Stimulated activated CD8-positive, alpha-beta memory T cell treated with anti-CD3 and anti-CD28 coated beads, Interleukin-12 subunit alpha, Interleukin-12 subunit beta, amount 100 ng/mL, for 24 hours (primary cell): Measurements from ENCODE around the gene STMN1.
A peak's percentile ranks its signal among the peaks of the same experiment; 100 is the strongest.
"Not testable (repeated sequence)": the region's sequence is repeated elsewhere in the genome, so short reads cannot be mapped to it uniquely, and the experiment has no call there.

Experiments used
- DNase-seq: peaks from one replicate; pipeline ENCODE4 v3.0.0-alpha.2; 2020; ENCODE audit errors: extremely low read depth

The STMN1 gene

DNA sequence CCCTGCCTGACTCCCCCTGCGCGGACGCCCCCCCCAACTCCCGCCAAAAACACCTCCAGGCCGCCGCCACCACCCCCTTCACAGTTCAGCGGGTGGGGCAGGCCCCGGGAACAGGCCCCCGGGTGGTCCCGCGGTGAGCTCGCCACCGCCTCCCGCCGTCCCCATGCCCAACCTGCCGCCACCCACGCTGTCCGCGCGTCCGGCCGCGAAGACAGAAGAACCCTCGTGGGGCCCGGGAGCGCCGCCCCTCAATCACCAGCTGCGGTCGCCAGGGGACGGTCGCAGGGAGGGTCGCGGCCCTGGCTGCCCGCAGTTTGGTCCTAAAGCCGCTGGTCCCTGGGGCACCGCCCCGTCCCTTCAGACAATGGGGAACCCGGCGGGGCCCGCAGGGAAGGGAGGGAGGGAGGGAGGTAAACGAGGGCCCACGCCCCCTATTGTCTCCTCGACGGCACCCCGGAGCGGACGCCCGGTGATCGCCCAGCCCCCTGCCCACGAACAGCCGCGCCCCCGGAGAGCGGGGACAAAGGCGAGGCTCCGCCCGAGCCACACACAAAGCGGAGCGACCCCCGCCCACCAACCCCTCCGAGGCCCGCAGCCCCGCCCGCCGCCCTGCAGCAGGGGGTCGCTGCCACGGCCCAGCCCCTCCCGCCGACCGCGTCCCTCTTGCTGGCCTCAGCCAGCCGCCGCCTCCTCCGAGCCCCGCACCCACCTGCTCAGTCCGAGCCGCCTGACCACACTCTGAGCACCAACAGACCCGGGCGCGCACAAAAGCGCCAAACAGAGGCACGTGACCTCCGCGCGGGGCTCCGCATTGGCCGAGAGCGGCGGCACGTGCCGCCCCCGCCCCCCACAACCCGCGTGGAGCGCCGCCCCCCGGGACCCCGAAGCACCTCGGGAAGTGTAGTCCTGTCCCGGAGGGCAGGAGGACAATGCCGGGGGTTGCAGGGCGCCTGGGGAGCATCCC lies at the start of gene STMN1:
Gene STMN1 (minus strand): TSS at position 740 of the 964 bp plus-strand sequence. CDS start 1,743 bp downstream, outside the sequence.
- DNase-seq: peak; percentile 76

DNA sequence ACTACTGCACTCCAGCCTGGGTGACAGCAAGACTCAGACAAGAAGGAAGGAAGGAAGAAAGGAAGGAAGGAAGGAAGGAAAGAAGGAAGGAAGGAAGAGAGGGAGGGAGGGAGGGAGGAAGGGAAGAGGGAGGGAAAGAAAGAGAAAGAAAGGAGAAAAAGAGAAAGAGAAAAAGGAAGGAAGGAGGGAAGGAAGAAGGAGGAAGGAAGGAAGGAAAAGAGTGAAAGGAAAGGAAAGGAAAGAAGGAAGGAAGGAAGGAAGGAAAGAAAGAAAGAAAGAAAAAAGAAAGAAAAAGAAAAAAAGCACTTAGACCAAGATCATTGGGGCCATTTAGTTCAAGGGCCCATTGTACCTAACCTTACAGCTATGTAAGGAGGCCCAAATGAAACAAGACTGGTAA lies 49.3 kb upstream of the STMN1 start:
- DNase-seq: no peak

- no peak for DNase-seq
Observed at GRCh38 chr1:25954282-25954938, 48.2 kb upstream of the STMN1 start.

- DNase-seq: no peak
Observed at GRCh38 chr1:25952841-25953401, 46.7 kb upstream of the STMN1 start.

- DNase-seq: no peak
Observed at GRCh38 chr1:25948641-25949040, 42.4 kb upstream of the STMN1 start.

- DNase-seq: no peak
Observed at GRCh38 chr1:25947027-25947426, 40.8 kb upstream of the STMN1 start.

- DNase-seq: no peak
Observed at GRCh38 chr1:25945761-25946160, 39.5 kb upstream of the STMN1 start.

- no peak for DNase-seq
Observed at GRCh38 chr1:25944986-25945385, 38.8 kb upstream of the STMN1 start.

DNA sequence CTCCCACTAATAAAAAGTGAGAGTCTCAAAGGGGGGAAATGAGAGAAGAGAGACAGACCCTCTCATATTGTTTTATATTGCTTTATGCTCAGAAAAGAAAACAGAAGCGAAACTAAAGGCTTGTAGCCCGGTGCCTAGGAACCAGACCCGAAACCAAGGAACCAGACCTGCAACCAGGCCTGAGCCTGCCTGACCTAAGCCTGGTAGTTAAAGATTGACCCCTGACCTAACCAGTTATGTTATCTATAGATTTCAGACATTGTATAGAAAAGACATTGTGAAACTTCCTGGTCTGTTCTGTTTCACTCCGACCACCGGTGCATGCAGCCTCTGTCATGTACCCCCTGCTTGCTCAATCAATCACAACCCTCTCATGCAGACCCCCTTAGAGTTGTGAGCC lies 37.3 kb upstream of the STMN1 start:
- not testable (repeated sequence) for DNase-seq

DNA sequence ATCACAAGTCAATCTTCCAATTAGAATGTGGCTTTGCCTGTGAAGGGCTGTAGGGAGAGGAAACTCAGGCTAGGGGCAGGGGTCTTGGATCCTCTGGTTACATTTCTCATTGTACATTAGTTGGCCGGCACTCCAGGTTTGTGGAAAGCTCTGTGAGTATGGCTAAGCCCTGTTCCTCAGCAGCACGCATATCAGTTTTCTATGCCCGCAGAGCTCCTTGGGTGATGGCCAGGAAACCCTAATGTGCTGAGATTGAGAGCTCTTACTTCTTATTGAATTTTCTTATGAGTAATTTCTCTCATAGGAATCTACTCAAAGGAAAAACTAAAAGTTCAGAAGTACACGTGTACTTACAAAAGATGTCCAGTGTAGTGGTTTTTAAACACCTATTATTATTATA lies 30.7 kb upstream of the STMN1 start:
- no peak for DNase-seq

- no peak for DNase-seq
Observed at GRCh38 chr1:25933479-25934365, 27.5 kb upstream of the STMN1 start.

DNA sequence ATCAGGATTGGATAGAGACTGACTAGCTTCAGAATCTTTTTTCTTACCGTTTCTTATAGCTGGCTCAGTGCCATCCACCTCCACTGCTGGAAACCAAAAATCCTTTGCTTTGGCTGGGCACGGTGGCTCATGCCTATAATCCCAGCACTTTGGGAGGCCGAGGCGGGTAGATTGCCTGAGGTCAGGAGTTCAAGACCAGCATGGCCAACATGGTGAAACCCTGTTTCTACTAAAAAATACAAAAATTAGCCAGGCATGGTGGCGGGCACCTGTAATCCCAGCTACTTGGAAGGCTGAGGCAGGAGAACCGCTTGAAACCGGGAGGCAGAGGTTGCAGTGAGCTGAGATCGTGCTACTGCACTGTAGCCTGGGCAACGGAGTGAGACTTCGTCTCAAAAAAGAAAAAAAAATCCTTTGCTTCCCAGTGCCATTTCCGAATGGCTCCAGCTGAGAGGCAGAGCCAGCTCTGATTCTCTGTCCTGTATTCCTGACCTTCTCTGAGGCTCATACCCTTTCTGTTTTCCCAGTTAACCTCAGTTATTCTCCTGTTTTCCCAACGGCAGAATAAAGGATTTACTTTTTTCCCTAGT lies 26.7 kb upstream of the STMN1 start:
- DNase-seq: not testable (repeated sequence)

GRCh38 chr1:25932321-25932720 lies 26.1 kb upstream of the STMN1 start:
- DNase-seq: no peak

GRCh38 chr1:25929016-25929415 lies 22.8 kb upstream of the STMN1 start:
- DNase-seq: no peak

DNA sequence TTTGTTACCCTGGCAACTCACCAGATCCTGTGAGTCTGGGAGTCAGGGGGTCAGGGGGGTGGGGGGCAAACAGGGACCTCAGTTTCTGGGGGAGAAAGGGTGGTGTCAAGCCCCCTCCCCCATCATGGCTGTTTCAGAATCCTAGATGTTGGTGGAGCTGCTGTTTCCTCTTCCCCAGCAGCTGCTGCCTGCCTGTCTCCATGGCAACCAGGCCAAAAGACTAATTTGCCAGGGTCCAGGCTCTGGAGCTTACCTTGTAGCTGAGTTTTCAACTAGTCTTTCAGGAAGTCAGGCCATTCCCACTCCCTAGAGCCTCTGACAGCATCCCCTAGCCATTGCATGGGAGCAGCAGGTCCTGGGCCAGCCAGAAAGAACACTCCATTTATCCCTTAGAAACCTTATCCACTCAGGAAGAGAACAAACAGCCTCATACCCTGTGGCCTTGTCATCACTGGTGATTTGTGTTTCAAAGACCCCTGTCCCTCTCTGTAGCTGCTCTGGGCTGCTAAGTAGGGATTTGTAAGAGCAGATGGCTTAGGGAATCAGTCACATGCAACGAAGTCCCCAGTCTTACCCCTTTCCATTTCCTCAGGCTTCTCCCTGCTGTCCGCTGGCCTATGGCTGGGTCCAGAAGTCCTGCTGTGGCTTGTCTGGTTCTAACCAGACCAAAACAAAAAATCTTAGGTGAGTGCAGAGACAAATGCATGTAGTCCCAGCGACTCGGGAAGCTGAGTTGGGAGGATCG lies 21.5 kb upstream of the STMN1 start:
- DNase-seq: no peak

- no peak for DNase-seq
Observed at GRCh38 chr1:25926731-25927496, 20.7 kb upstream of the STMN1 start.

GRCh38 chr1:25924454-25924853 lies 18.2 kb upstream of the STMN1 start:
- no peak for DNase-seq

DNA sequence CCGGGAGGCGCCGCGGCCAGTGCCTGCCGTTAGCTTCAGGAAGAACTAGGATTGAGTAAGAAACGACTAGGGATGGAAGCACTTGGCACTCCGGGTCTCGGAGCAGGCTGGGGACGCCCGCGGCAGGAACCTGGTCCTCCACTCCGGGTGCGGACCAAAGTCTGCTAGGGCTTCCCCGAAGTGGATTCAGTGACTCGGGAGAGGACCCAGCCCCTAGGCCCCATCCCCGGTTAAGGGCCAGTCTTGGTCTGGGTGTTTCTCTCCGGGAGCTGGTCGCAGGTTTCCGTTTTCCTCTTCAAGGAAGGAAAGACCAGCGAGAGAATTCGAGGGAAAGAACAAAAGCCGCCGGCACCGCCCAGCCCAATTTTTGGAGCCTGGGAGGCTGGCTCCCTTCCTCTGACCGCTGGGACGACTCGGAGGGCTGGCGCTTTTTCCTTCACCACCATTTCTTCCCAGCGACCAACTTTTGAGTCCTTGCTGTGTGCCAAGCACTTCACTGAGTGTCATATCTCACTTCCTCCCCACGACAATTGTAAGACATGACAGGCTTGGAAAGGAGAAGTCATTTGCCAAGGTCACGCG lies 16.8 kb upstream of the STMN1 start:
- no peak for DNase-seq
